HepG2 (cell line): ENCODE results near the gene CDKN1C. TPM values are rescaled to one million over a fixed set of nuclear protein-coding genes. Genes with fewer than 3 reads are reported as not detected.

Experiments
- ATM ChIP-seq: fragments of 450-650 bp; IDR thresholded peaks from 2 replicates; pipeline ENCODE4 v1.7.1; 2017; ENCODE audit warnings: mild to moderate bottlenecking, borderline replicate concordance
- BATF2 ChIP-seq: sonication (generic); formaldehyde crosslinking; IDR thresholded peaks from 2 replicates; pipeline ENCODE4 v1.8.0; 2022; ENCODE audit warnings: mild to moderate bottlenecking, missing genetic modification reagents, moderate library complexity
- CBX1 ChIP-seq: IDR thresholded peaks from one replicate; pipeline ENCODE4 v1.6.1; 2016; ENCODE audit warnings: antibody characterized with exemption, low read depth
- CREB1 ChIP-seq, 2 experiments: fragments of 450-650 bp in 1 of 2; IDR thresholded peaks; 2 replicates each; pipeline ENCODE4 v1.6.1; 2016 to 2017; ENCODE audit warnings: control low read depth in 1 of 2, mild to moderate bottlenecking in 1 of 2, missing compliant biosample characterization in 1 of 2, missing genetic modification characterization in 1 of 2
- GATA4 ChIP-seq: sonication (generic); IDR thresholded peaks from 2 replicates; pipeline ENCODE4 v1.6.1; 2016; ENCODE audit warnings: antibody characterized with exemption, low read depth, borderline replicate concordance
- MXD4 ChIP-seq: IDR thresholded peaks from 2 replicates; pipeline ENCODE4 v1.6.1; 2016; ENCODE audit warnings: mild to moderate bottlenecking, missing biosample characterization, missing genetic modification reagents
- PLRG1 ChIP-seq: fragments of 450-650 bp; conservative IDR thresholded peaks from 2 replicates; pipeline ENCODE4 v1.6.1; 2016
- RELA ChIP-seq: sonication (generic); formaldehyde crosslinking; IDR thresholded peaks from 2 replicates; pipeline ENCODE4 v1.4.0; 2020; ENCODE audit warnings: missing genetic modification reagents
- SPEN ChIP-seq: sonication (generic); formaldehyde crosslinking; IDR thresholded peaks from 2 replicates; pipeline ENCODE4 v1.5.1; 2020; ENCODE audit warnings: low read depth, mild to moderate bottlenecking, missing genetic modification reagents
- TBL1XR1 ChIP-seq: fragments of 150-350 bp; IDR thresholded peaks from 2 replicates; pipeline ENCODE4 v1.6.1; 2014; ENCODE audit warnings: borderline replicate concordance, low read length; ENCODE audit not compliant: partially characterized antibody
- ZNF124 ChIP-seq: sonication (generic); formaldehyde crosslinking; IDR thresholded peaks from 2 replicates; pipeline ENCODE4 v1.4.0; 2020; ENCODE audit warnings: missing genetic modification reagents
- ZNF20 ChIP-seq: sonication (generic); formaldehyde crosslinking; IDR thresholded peaks from 2 replicates; pipeline ENCODE4 v1.4.0; 2020; ENCODE audit warnings: mild to moderate bottlenecking, moderate library complexity, missing genetic modification reagents
- ZNF33A ChIP-seq: sonication (generic); formaldehyde crosslinking; IDR thresholded peaks from 2 replicates; pipeline ENCODE4 v1.5.1; 2020; ENCODE audit warnings: missing genetic modification reagents, mild to moderate bottlenecking, moderate library complexity, borderline replicate concordance
- ZNF510 ChIP-seq: sonication (generic); formaldehyde crosslinking; IDR thresholded peaks from 2 replicates; pipeline ENCODE4 v1.4.0; 2020; ENCODE audit warnings: low read depth, mild to moderate bottlenecking, missing genetic modification reagents
- ZNF691 ChIP-seq: sonication (generic); formaldehyde crosslinking; IDR thresholded peaks from 2 replicates; pipeline ENCODE4 v1.4.0; 2020; ENCODE audit warnings: missing genetic modification reagents, low read depth, mild to moderate bottlenecking, borderline replicate concordance
- ZNF749 ChIP-seq: sonication (generic); formaldehyde crosslinking; IDR thresholded peaks from 2 replicates; pipeline ENCODE4 v1.8.0; 2022; ENCODE audit warnings: mild to moderate bottlenecking, missing genetic modification reagents, moderate library complexity, borderline replicate concordance
- ZNF770 ChIP-seq: sonication (generic); formaldehyde crosslinking; IDR thresholded peaks from 2 replicates; pipeline ENCODE4 v1.5.0; 2020; ENCODE audit warnings: mild to moderate bottlenecking, missing genetic modification reagents
- polyA plus RNA-seq, 8 experiments: library from polyadenylated mRNA; depleted of rRNA in 3 of 8; stranded (reverse) in 7 of 8; unstranded in 1 of 8; fragments of >200 nt; fragmentation: Illumina TruSeq in 4 of 8; extraction: Trizol in 4 of 8; gene quantifications; 2 replicates each; pipeline versions ENCODE4 v1.2.1 to v1.2.3, GENCODE V29; 2011 to 2016; ENCODE audit warnings: low read depth in 4 of 8, missing spikeins in 1 of 8, mixed read lengths in 1 of 8; ENCODE audit not compliant: insufficient read depth in 1 of 8
- total RNA-seq, 5 experiments: library from RNA; depleted of rRNA; stranded (reverse); fragments of >200 nt; fragmentation: Illumina TruSeq; extraction: Trizol; gene quantifications; 2 replicates each; pipeline ENCODE4 v1.2.3, GENCODE V29; 2016; ENCODE audit warnings: low read depth in 1 of 5
- TF ChIP-seq, protein P1 (sequence below): sonication (generic); formaldehyde crosslinking; conservative IDR thresholded peaks from 2 replicates; pipeline ENCODE4 v1.4.0; 2020; ENCODE audit warnings: missing genetic modification reagents
- TF ChIP-seq, protein P2 (sequence below): sonication (generic); formaldehyde crosslinking; IDR thresholded peaks from 2 replicates; pipeline ENCODE4 v1.8.0; 2022; ENCODE audit warnings: missing genetic modification reagents, mild to moderate bottlenecking, moderate library complexity, borderline replicate concordance

Gene CDKN1C
- total and polyA plus RNA-seq, 2 of the 13 experiments (the other 11 are each of a cell fraction or from before 2014, with no cell fraction given): not detected

DNA sequence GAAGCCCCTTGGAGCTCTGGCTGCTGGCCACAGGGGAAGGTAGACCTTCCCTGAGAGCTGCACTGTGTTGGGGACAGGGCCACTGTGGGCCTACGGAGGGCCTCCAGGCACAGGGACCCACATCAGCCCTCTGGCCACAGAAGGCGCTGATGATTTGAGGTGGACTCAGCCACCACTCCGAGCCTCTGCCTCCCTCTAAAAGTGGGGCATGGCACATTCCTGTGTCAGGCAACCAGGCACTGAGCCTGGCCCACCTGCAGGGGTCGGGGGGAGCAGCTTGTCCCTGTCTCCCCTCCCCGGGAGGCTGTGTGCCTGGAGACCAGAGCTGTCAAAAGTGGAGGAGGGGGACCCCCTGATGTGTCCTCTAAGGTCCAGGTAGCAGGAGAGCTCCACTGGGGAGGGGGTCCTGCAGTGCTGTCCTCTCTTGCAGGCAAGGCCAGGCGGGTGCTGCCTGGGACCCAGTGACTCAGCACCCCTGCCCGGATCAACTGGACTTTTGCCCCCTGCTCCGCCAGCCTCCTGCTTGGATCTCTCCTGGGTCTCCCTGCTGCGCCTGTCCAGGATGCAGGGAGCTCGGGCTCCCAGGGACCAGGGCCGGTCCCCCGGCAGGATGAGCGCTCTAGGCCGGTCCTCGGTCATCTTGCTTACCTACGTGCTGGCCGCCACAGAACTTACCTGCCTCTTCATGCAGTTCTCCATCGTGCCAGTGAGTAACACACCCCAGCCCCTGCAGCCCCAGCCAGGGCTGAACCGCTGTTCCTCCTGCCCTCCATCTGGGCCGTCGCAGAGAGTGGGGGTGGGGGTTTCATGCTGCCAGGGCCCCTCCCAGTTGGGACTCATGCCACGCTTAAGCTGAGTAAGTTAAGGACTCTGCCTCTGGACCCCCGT lies 17.5 kb upstream of the CDKN1C start (continued):
- TF ChIP-seq ATM (no peak), ZNF20 (CRISPR knock-in tag) (no peak), MXD4 (CRISPR knock-in tag) (0 out of 2 replicates have a peak, but pooled peaks have one; percentile 8), SPEN (CRISPR knock-in tag) (peak; percentile 24; the same call in 1 of the 2 replicates), ZNF770 (peak; percentile 43; the same call in 1 of the 2 replicates), TBL1XR1 (no peak), RELA (CRISPR knock-in tag) (no peak), ZNF124 (no peak), CREB1 (IDR thresholded peaks at IDR 0.05) (no peak), CREB1 (CRISPR knock-in tag; IDR thresholded peaks at IDR 0.05) (no peak), BATF2 (no peak), PLRG1 (no peak), GATA4 (no peak), ZNF691 (CRISPR knock-in tag) (no peak; the same call in 1 of the 2 replicates), ZNF33A (CRISPR knock-in tag) (no peak), ZNF749 (CRISPR knock-in tag) (no peak), CBX1 (no peak), ZNF510 (CRISPR knock-in tag) (no peak)
- TF ChIP-seq, protein P1, sequence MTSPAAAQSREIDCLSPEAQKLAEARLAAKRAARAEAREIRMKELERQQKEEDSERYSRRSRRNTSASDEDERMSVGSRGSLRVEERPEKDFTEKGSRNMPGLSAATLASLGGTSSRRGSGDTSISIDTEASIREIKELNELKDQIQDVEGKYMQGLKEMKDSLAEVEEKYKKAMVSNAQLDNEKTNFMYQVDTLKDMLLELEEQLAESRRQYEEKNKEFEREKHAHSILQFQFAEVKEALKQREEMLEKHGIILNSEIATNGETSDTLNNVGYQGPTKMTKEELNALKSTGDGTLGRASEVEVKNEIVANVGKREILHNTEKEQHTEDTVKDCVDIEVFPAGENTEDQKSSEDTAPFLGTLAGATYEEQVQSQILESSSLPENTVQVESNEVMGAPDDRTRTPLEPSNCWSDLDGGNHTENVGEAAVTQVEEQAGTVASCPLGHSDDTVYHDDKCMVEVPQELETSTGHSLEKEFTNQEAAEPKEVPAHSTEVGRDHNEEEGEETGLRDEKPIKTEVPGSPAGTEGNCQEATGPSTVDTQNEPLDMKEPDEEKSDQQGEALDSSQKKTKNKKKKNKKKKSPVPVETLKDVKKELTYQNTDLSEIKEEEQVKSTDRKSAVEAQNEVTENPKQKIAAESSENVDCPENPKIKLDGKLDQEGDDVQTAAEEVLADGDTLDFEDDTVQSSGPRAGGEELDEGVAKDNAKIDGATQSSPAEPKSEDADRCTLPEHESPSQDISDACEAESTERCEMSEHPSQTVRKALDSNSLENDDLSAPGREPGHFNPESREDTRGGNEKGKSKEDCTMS (CRISPR knock-in tag): no peak
- TF ChIP-seq, protein P2, sequence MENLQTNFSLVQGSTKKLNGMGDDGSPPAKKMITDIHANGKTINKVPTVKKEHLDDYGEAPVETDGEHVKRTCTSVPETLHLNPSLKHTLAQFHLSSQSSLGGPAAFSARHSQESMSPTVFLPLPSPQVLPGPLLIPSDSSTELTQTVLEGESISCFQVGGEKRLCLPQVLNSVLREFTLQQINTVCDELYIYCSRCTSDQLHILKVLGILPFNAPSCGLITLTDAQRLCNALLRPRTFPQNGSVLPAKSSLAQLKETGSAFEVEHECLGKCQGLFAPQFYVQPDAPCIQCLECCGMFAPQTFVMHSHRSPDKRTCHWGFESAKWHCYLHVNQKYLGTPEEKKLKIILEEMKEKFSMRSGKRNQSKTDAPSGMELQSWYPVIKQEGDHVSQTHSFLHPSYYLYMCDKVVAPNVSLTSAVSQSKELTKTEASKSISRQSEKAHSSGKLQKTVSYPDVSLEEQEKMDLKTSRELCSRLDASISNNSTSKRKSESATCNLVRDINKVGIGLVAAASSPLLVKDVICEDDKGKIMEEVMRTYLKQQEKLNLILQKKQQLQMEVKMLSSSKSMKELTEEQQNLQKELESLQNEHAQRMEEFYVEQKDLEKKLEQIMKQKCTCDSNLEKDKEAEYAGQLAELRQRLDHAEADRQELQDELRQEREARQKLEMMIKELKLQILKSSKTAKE (CRISPR knock-in tag): no peak
